Mucosa of stomach (tissue), 1 donor: ENCODE results near the gene TWIST2.
A peak's percentile ranks its signal among the peaks of the same experiment; 100 is the strongest.

Experiments
- H3K27me3 ChIP-seq: one replicate; pipeline ENCODE4 v1.7.0; 2013; ENCODE audit warnings: mild to moderate bottlenecking, low read length; ENCODE audit not compliant: control insufficient read depth, insufficient read depth
- H3K36me3 ChIP-seq: one replicate; pipeline ENCODE4 v1.7.0; 2013; ENCODE audit warnings: low read length; ENCODE audit not compliant: control insufficient read depth, insufficient read depth
- H3K4me1 ChIP-seq: one replicate; pipeline ENCODE4 v1.7.0; 2013; ENCODE audit warnings: mild to moderate bottlenecking, low read length; ENCODE audit not compliant: control insufficient read depth, insufficient read depth
- H3K4me3 ChIP-seq: one replicate; pipeline ENCODE4 v1.7.0; 2013; ENCODE audit warnings: low read length
- H3K9ac ChIP-seq: one replicate; pipeline ENCODE4 v1.7.0; 2013; ENCODE audit warnings: mild to moderate bottlenecking, low read length, moderate library complexity
- H3K9me3 ChIP-seq: one replicate; pipeline ENCODE4 v1.7.0; 2013; ENCODE audit warnings: mild to moderate bottlenecking, low read length, moderate library complexity; ENCODE audit not compliant: control insufficient read depth
- donor health status: Pancreatic carcinoma.

TWIST2 gene

DNA sequence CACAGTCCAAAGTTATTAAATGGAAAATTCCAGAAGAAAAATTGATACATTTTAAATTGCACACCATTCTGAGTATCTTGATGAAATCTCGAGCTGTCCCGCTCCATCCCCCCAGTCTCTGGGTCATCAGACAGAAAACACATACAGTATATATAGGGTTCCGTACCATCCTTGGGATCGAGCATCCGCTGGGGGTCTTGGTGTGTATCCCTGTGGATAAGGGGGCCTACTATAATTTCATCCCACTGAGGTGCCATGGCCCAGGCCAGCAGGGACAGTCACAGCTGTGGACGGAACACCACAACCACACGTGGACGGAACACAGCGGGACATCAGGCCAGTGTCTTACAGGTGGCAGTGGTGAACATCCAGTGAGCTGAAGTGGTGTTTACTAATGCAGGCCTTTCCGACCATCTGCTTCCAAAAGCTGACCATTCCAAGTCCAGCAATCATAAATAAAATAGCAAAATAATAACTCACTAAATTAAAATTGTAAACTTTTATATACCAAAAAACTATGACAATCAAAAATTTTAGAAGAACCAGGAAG is 14.0 kb downstream of the TWIST2 start:
- no peaks in the 10 kb centered on the region for H3K9me3 ChIP-seq
- H3K4me3 ChIP-seq = no peak overlapping the region
- H3K9ac ChIP-seq = no peak overlapping the region
- peaks cover 5% of the 10 kb centered on the region for H3K27me3 ChIP-seq
- H3K36me3 ChIP-seq = no peaks in the 10 kb centered on the region
- H3K4me1 ChIP-seq = peaks cover 28% of the 10 kb centered on the region

DNA sequence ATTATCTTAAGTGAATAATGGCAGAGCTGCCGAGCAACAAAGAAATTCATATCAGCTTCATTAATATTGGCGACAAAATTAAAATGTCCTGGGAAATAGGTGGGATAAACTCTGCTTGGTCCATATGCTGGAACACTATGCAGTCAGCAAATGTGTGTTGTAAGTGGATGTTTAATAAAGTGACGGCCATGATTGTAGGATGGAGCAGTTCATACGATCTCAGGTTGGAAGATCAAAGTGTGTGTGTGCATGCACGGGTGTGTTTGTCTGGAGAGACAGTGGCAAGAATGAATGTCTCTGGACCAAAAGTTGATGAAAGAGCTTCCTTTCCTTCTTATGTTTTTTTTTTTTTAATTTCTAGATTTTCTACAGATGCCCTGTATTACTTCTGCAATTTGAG is 14.8 kb downstream of the TWIST2 start:
- peaks cover 5% of the 10 kb centered on the region for H3K27me3 ChIP-seq
- peaks cover 32% of the 10 kb centered on the region for H3K4me1 ChIP-seq
- no peaks in the 10 kb centered on the region for H3K36me3 ChIP-seq
- H3K4me3 ChIP-seq = no peak overlapping the region
- no peaks in the 10 kb centered on the region for H3K9me3 ChIP-seq
- H3K9ac ChIP-seq = no peak overlapping the region

DNA sequence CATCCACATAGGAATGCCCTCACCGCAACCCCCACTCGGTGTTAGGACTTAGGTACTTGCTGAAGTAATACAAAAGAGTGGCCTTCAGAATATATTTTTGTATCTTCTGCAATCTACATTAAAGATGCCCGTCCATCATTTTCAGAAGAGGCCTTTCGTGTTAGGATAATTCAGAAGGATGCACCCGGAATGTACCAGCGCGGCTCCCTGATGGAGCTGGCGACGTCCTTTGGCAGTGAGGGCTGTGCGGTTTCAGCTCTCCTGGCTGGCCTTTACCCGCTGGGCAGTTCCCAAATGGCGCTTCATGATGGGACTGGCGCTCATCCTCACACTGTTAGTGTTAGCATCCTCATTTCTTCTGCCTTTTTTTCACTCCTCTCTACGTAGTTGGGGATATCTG is 15.3 kb downstream of the TWIST2 start:
- H3K9me3 ChIP-seq = no peaks in the 10 kb centered on the region
- H3K36me3 ChIP-seq = no peaks in the 10 kb centered on the region
- no peak overlapping the region for H3K4me3 ChIP-seq
- peaks cover 36% of the 10 kb centered on the region for H3K4me1 ChIP-seq
- peak overlapping the region; percentile 42 for H3K9ac ChIP-seq
- peaks cover 5% of the 10 kb centered on the region for H3K27me3 ChIP-seq

DNA sequence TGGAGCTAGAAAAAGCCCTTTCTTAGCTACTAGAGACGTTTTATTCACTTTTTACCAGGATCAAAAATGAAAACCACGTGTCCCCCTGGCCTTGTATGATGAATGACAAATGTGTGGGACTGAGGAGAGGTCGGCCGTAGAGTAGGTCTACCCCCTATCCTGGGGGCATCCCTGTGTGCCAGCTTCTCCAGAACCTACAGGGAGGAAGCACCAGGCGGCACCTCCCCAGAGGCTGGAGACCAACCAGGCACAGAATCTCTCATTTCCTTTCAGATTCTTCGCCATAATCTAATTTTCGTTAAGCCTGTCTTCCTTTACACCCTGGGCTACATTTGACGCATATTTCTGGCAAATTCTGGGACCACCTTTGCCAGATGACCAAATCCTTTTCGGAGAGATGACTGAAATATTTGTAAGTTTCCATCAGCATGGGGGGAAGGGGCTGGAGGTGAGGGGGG is 15.9 kb downstream of the TWIST2 start:
- peak overlapping the region; percentile 42 for H3K9ac ChIP-seq
- H3K36me3 ChIP-seq = no peaks in the 10 kb centered on the region
- no peaks in the 10 kb centered on the region for H3K9me3 ChIP-seq
- H3K27me3 ChIP-seq = peaks cover 5% of the 10 kb centered on the region
- peaks cover 41% of the 10 kb centered on the region for H3K4me1 ChIP-seq
- H3K4me3 ChIP-seq = no peak overlapping the region

DNA sequence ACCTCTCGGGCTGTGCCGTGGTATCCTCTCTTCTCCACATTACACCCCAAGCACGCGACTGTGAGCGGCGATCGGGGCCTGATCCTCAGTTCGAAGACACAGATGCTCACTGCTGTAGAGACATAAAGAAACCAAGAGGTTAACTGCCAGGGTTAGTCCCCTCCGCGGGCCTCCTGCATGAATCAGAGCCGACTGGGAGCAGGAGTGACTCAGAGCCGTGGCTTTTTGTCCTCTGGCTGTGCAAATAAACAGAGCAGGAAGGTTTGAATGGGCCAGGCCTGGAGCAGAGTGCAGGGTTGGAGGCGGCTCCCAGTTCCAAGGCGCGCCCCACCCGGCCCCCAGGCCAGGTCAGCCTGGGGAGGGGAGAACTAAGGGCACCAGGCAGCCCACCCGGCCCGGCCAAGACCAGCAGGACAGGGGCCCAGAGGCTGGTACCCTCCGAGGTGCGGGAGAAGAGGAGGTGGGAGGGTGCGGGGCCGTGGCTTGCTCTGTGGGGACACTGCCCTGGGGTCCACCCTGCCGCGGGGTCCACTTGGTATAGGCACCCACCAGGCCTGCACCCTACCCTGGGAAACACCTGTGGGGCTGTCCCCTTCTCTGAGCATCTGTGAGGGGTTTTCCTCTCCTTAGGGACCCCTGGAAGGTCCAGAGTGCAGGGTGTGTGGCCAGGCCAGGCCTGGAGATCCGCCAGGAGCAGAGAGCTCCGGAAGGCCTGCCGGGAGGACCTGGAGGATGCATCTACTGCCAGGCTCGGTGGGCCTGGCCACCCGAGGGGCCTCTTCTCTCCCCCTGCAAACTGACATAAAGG is 16.5 kb downstream of the TWIST2 start:
- H3K36me3 ChIP-seq = no peaks in the 10 kb centered on the region
- H3K27me3 ChIP-seq = peaks cover 5% of the 10 kb centered on the region
- H3K4me3 ChIP-seq = no peak overlapping the region
- peaks cover 46% of the 10 kb centered on the region for H3K4me1 ChIP-seq
- H3K9ac ChIP-seq = peak overlapping the region; percentile 52
- H3K9me3 ChIP-seq = no peaks in the 10 kb centered on the region

DNA sequence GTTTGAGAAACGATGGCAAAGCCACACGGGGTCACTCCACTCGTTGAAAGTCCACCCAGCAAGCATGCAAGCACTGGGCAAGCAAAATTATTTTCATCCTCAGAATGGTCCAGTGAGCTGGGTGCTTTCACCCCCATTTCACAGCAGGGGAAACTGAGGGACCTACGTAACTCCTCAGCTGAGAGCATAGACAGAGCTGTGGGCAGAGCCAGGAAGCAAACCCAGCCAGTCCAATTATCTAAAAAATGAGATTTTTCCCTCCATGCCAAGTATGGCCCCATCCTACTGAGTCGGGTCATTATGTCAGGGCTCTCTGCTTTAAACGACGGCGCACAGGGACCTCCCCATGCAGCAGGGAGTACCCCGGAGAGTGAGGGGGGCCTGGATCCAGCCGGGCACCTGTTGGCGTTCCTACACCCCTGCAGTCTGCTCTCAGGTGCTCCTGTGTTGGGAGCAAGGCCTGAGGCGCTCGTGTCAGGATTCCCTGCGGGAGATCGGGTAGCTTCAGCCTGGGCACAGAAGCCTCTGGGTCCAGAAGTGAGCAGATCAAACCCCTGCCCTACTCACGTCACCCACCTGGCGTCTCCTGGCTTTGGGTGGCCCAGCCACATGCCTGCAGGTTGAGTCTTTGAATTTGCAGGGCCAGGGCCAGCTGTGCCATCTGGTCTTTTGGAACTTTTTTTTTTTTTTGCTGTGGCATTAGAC is 17.3 kb downstream of the TWIST2 start:
- Histone ChIP-seq H3K4me3 (no peak overlapping the region), H3K27me3 (peaks cover 5% of the 10 kb centered on the region), H3K4me1 (peaks cover 46% of the 10 kb centered on the region), H3K9me3 (no peaks in the 10 kb centered on the region), H3K36me3 (no peaks in the 10 kb centered on the region), H3K9ac (peak overlapping the region; percentile 52)

DNA sequence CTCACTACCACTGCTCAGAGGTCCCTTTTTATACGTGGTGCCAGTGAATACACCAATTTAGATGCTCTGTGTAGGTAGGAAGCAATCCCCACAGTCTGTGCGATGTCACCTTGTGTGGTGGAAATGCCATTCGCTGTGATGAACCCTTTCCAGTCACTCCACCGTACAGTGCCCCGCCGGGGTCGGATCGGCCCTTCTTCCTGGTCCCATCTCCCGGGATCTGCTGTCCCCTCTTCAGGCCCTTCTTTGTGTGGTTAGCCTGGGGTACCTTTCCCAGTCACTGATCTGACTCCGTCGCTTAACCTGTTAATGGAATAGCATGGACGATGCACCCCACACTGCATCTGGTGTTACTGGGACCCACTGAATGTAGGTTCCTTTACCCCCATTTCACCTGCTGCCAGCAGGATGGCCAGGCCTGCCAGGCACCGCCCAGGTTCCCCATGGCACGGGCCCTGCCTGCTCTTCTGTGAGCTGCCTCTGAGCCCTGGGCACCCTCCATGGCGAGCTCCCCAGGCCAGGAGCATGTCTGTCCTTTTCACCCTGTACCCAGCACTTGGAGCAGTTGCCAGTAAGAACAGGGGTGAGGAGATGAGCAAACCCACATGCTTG is 18.0 kb downstream of the TWIST2 start:
- H3K4me1 ChIP-seq = peaks cover 46% of the 10 kb centered on the region
- no peak overlapping the region for H3K4me3 ChIP-seq
- H3K9ac ChIP-seq = no peak overlapping the region
- peaks cover 5% of the 10 kb centered on the region for H3K27me3 ChIP-seq
- H3K36me3 ChIP-seq = no peaks in the 10 kb centered on the region
- no peaks in the 10 kb centered on the region for H3K9me3 ChIP-seq

DNA sequence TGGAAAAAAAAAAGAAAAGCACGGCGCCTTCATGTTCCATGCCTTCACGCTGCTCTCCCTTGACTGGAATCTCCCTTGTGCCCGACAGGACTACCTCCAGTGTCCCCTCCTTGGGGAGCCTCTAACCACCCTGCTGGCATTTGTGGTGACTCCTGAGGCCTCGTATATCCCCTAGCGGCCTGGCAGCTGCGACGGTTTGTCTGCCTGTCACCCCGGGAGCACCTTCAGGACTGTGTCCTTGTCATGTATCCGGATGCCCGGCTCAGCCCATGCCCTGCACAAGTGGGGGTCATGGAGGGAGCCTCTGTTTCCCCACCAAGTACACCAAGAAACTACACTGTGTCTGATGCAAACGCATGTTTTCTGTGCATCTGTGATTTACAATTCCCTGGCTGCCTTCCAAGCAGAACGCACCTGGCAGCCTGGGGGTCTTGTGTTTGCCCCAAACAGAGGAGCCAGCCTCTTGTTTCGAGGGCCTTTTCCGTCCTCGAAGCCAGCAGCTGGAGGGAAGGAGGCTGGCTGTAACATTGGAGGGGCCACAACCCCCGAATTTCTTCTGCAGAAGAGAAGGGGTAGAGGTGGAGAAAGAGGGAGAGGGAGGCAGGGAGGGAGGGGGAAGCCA is 18.9 kb downstream of the TWIST2 start:
- no peak overlapping the region for H3K4me3 ChIP-seq
- peaks cover 5% of the 10 kb centered on the region for H3K27me3 ChIP-seq

DNA sequence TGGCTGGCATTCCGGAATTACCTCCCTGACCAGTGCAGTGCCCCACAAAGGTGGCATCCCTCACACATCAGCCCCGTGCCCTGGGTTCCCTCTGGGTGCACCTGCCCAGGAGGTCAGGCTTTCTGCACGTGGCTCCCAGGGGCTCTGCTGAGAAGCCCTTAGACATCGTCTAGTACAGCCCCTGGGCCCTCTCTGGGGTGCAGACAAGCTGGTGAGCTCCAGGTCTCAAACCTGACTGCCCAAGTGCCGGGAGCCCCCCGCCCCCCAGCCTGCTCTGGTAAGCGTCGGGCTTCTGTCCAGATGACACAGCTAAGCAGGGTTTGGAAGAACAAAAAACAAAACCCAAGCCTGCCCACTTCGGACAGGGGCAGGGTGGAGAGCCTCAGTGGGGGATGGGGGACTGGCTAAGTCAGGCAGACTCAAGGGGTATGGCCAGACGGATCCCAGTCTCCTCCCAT is 20.2 kb downstream of the TWIST2 start:
- no peak overlapping the region for H3K4me3 ChIP-seq
- no peaks in the 10 kb centered on the region for H3K9me3 ChIP-seq
- no peaks in the 10 kb centered on the region for H3K36me3 ChIP-seq
- H3K9ac ChIP-seq = no peak overlapping the region
- H3K27me3 ChIP-seq = peaks cover 5% of the 10 kb centered on the region
- H3K4me1 ChIP-seq = peaks cover 43% of the 10 kb centered on the region

More for the DNA sequence above, 18.9 kb downstream of the TWIST2 start:
- Histone ChIP-seq H3K9me3 (no peaks in the 10 kb centered on the region), H3K4me1 (peaks cover 46% of the 10 kb centered on the region), H3K9ac (no peak overlapping the region), H3K36me3 (no peaks in the 10 kb centered on the region)

DNA sequence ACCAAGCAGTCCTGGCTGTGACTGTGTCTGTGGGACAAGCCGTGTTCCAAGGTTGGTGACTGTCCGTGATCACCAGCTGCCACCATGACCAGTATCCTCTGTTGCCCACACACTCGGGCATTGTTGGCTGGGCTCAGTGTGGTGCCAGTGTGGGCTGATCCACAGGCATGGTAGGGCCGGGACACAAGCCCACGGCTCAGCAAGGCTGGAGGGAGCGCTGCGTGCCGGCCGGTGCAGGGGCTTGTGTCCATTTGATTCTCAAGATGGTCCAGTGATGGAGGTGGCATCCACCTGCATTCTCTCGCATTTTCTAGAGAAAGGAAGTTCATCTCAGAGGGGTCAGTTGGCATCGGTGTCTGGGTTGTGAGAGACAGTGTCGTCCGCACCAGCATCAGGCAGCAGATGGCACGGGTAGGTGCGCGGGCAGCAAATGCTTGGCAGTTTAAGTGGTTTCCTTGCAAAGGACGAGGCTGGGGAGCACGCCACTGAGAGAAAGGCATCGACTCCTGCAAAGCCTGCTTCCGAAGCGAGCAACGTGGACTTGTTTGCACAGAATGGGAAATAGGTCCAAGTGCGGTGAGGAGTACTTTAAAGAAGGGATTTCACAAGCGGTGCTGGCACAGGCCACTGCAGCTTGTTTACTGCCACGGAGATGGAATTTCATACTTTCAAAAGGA is 20.9 kb downstream of the TWIST2 start:
- H3K9me3 ChIP-seq = no peaks in the 10 kb centered on the region
- H3K27me3 ChIP-seq = peaks cover 5% of the 10 kb centered on the region
- no peak overlapping the region for H3K4me3 ChIP-seq
- peaks cover 37% of the 10 kb centered on the region for H3K4me1 ChIP-seq
- H3K36me3 ChIP-seq = no peaks in the 10 kb centered on the region
- H3K9ac ChIP-seq = no peak overlapping the region
